Lower leg skin (tissue), 3 donors: ENCODE results near the gene SLC8A1.

ENCODE experiments used
- CTCF ChIP-seq, 3 donors: fragments of 450-650 bp; IDR thresholded peaks; one replicate each; pipeline ENCODE4 v1.5.1; 2016; ENCODE audit warnings: antibody characterized with exemption in 3 of 3, mild to moderate bottlenecking in 3 of 3, moderate library complexity in 2 of 3
- POLR2A ChIP-seq, 2 donors: fragments of 450-650 bp; IDR thresholded peaks; one replicate each; pipeline ENCODE4 v1.6.1; 2016 to 2017; ENCODE audit warnings: antibody characterized with exemption in 2 of 2, mild to moderate bottlenecking in 1 of 2, moderate library complexity in 1 of 2

GRCh38 chr2:40451918-40452605 lies at the start of gene SLC8A1:
- no peak for TF ChIP-seq CTCF (IDR thresholded peaks at IDR 0.05)
- no peak for TF ChIP-seq POLR2A (IDR thresholded peaks at IDR 0.05)
